WTC11 (cell line): ENCODE data around the gene USH1C. TPM values are rescaled to one million over a fixed set of nuclear protein-coding genes. Genes with fewer than 3 reads are reported as not detected.

ENCODE experiments used
- ATAC-seq: fragments of 200-7000 bp; cut with Tn5 transposase; 2 replicates; pipeline ENCODE4 v1.10.0; 2021; ENCODE audit warnings: mild to moderate bottlenecking, moderate library complexity
- Bru-seq: library from RNA; stranded (reverse); fragments of 400-500 nt; gene quantifications from one replicate; lab custom pipeline; 2021; lab: Mats Ljungman, UMichigan
- CTCF ChIA-PET: fragments of 300-600 bp; sonication (Branson Sonifier 250); formaldehyde crosslinking; loops from one replicate; lab custom pipeline; 2021; ENCODE audit warnings: antibody characterized with exemption; lab: Charles Lee
- POLR2A ChIA-PET: fragments of 350-600 bp; sonication (Branson Sonifier 250); formaldehyde crosslinking; loops from one replicate; lab custom pipeline; 2021; ENCODE audit warnings: antibody characterized with exemption; lab: Charles Lee
- DNase-seq: peaks from one replicate; pipeline ENCODE4 v3.0.0; 2021; ENCODE audit warnings: low spot score
- H3K27ac Mint-ChIP-seq: 2 replicates; pipeline ENCODE4 v1.8.0; 2021; ENCODE audit warnings: mixed read lengths
- H3K27me3 Mint-ChIP-seq: 2 replicates; pipeline ENCODE4 v1.8.0; 2021; ENCODE audit warnings: low read depth, mild to moderate bottlenecking, moderate library complexity, mixed read lengths
- H3K36me3 Mint-ChIP-seq: 2 replicates; pipeline ENCODE4 v1.8.0; 2021; ENCODE audit warnings: mixed read lengths
- H3K4me1 Mint-ChIP-seq: 2 replicates; pipeline ENCODE4 v1.8.0; 2022; ENCODE audit warnings: mixed read lengths
- H3K4me3 Mint-ChIP-seq: 2 replicates; pipeline ENCODE4 v1.8.0; 2021; ENCODE audit warnings: mild to moderate bottlenecking, moderate library complexity, mixed read lengths
- H3K9me3 Mint-ChIP-seq: 2 replicates; pipeline ENCODE4 v1.8.0; 2021; ENCODE audit warnings: mixed read lengths
- IRF2 ChIP-seq: sonication (generic); formaldehyde crosslinking; IDR thresholded peaks from 2 replicates; pipeline ENCODE4 v1.8.0; 2022; ENCODE audit warnings: low read depth, missing genetic modification reagents, borderline replicate concordance
- MYBL2 ChIP-seq: sonication (generic); formaldehyde crosslinking; IDR thresholded peaks from 2 replicates; pipeline ENCODE4 v1.8.1; 2023; ENCODE audit warnings: mild to moderate bottlenecking, moderate library complexity, missing genetic modification reagents
- NFYB ChIP-seq: sonication (generic); formaldehyde crosslinking; conservative IDR thresholded peaks from 2 replicates; pipeline ENCODE4 v1.8.0; 2022; ENCODE audit warnings: low read depth, missing genetic modification reagents
- SOX15 ChIP-seq: fragments of 250-450 bp; sonication (Bioruptor Pico); IDR thresholded peaks from 2 replicates; pipeline ENCODE4 v1.9.0; 2021; ENCODE audit warnings: mild to moderate bottlenecking
- SP1 ChIP-seq: sonication (generic); formaldehyde crosslinking; conservative IDR thresholded peaks from 2 replicates; pipeline ENCODE4 v1.8.1; 2022; ENCODE audit warnings: missing genetic modification reagents
- TCF7 ChIP-seq: sonication (generic); formaldehyde crosslinking; IDR thresholded peaks from 2 replicates; pipeline ENCODE4 v1.8.0; 2022; ENCODE audit warnings: mild to moderate bottlenecking, low read depth, missing genetic modification reagents, moderate library complexity
- TEAD1 ChIP-seq: sonication (generic); formaldehyde crosslinking; IDR thresholded peaks from 2 replicates; pipeline ENCODE4 v1.8.0; 2022; ENCODE audit warnings: mild to moderate bottlenecking, missing genetic modification reagents
- ZNF219 ChIP-seq: sonication (generic); formaldehyde crosslinking; IDR thresholded peaks from 2 replicates; pipeline ENCODE4 v1.8.0; 2023; ENCODE audit warnings: missing genetic modification reagents, mild to moderate bottlenecking, borderline replicate concordance
- long read RNA-seq, 3 experiments: library from RNA in 1 of 3; library from capped mRNA in 1 of 3; library from polyadenylated mRNA in 1 of 3; unstranded in 2 of 3; stranded (forward) in 1 of 3; transcript quantifications; one replicate each; pipeline ENCODE4 v2.0.0, GENCODE V29; 2021
- total RNA-seq: library from RNA; stranded (reverse); gene quantifications from 3 replicates; pipeline ENCODE4 v1.2.3, GENCODE V29; 2021
- TF ChIP-seq, protein P1 (sequence below): sonication (generic); formaldehyde crosslinking; IDR thresholded peaks from 2 replicates; pipeline ENCODE4 v1.8.0; 2022; ENCODE audit warnings: missing genetic modification reagents
- TF ChIP-seq, protein P2 (sequence below): sonication (generic); formaldehyde crosslinking; IDR thresholded peaks from 2 replicates; pipeline ENCODE4 v1.8.1; 2023; ENCODE audit warnings: mild to moderate bottlenecking, missing genetic modification reagents
- TF ChIP-seq, protein P3 (sequence below): sonication (generic); formaldehyde crosslinking; conservative IDR thresholded peaks from 2 replicates; pipeline ENCODE4 v1.8.1; 2022; ENCODE audit warnings: mild to moderate bottlenecking, missing genetic modification reagents
- TF ChIP-seq, protein P4 (sequence below): sonication (generic); formaldehyde crosslinking; IDR thresholded peaks from 2 replicates; pipeline ENCODE4 v1.8.1; 2022; ENCODE audit warnings: missing genetic modification reagents, borderline replicate concordance
- TF ChIP-seq, protein P5 (sequence below): fragments of 250-450 bp; sonication (Bioruptor Pico); IDR thresholded peaks from 2 replicates; pipeline ENCODE4 v1.8.0; 2021; ENCODE audit warnings: mild to moderate bottlenecking

The USH1C gene
- 3.3 to 3.9 TPM (median 3.7 TPM) in 3 replicates for total RNA-seq
- percentile 48 among the genes with signal in this experiment for Bru-seq, nascent RNA
- long read RNA-seq, experiment 1, partial matches to known transcripts: 0 of 7 reads
- long read RNA-seq, experiment 1, other reads (novel, unspliced or antisense): 3 of 7 reads
- long read RNA-seq, experiment 2, partial matches to known transcripts: 0 of 1 reads
- long read RNA-seq, experiment 2, other reads (novel, unspliced or antisense): 1 of 1 reads
- long read RNA-seq, experiment 3, partial matches to known transcripts: 0 of 1 reads
- long read RNA-seq, experiment 3, other reads (novel, unspliced or antisense): 0 of 1 reads

DNA sequence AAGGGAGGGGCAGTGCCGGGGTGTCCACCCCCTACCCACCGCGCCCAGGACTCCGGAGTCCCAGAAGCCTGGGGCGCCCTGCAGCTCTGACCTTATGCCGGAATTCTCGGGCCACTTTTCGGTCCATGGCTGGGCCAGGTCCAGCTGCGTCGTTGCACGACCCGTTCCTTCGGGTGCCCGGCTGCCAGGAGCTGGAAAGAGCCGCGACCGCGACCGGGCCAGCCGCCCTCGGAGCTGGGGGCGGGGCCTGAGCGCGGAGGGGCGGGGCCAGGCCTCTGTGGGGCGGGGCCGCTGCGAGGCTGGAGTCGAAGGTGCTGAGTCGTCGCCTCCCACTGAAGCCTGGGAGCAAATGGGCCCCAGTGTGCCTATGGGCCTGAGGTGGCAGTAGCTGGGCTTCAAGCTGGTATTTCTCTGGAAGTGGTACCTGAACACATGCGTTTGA, at the start of gene USH1C:
USH1C (minus strand) TSS at position 236 of the 442 bp plus-strand sequence; CDS start at position 127, 109 bp downstream.
- H3K4me3 Mint-ChIP-seq: peak within 1 kb of the TSS; percentile 72
- no peaks in the 10 kb centered on the region for H3K36me3 Mint-ChIP-seq
- ATAC-seq (peak; percentile 57), DNase-seq (peak; percentile 79)
- H3K27ac Mint-ChIP-seq: 0 out of 2 replicates have a peak within 1 kb of the TSS, but pooled peaks have one; percentile 30
- ChIA-PET POLR2A (no interaction called here), CTCF (interaction anchor here (0.7 to 3.3 kb wide), 11 partner anchors 14 to 362 kb away, joined by 3 to 67 read pairs (median 4); partner anchors contain the start of gene KCNJ11)
- TF ChIP-seq, protein P1, sequence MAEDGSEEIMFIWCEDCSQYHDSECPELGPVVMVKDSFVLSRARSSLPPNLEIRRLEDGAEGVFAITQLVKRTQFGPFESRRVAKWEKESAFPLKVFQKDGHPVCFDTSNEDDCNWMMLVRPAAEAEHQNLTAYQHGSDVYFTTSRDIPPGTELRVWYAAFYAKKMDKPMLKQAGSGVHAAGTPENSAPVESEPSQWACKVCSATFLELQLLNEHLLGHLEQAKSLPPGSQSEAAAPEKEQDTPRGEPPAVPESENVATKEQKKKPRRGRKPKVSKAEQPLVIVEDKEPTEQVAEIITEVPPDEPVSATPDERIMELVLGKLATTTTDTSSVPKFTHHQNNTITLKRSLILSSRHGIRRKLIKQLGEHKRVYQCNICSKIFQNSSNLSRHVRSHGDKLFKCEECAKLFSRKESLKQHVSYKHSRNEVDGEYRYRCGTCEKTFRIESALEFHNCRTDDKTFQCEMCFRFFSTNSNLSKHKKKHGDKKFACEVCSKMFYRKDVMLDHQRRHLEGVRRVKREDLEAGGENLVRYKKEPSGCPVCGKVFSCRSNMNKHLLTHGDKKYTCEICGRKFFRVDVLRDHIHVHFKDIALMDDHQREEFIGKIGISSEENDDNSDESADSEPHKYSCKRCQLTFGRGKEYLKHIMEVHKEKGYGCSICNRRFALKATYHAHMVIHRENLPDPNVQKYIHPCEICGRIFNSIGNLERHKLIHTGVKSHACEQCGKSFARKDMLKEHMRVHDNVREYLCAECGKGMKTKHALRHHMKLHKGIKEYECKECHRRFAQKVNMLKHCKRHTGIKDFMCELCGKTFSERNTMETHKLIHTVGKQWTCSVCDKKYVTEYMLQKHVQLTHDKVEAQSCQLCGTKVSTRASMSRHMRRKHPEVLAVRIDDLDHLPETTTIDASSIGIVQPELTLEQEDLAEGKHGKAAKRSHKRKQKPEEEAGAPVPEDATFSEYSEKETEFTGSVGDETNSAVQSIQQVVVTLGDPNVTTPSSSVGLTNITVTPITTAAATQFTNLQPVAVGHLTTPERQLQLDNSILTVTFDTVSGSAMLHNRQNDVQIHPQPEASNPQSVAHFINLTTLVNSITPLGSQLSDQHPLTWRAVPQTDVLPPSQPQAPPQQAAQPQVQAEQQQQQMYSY (CRISPR knock-in tag): peak; percentile 86
- TF ChIP-seq IRF2 (no peak), SP1 (CRISPR knock-in tag) (peak; percentile 47; the same call in 1 of the 2 replicates)
- H3K4me1 Mint-ChIP-seq: peaks cover 49% of the 10 kb centered on the region
- no peaks in the 10 kb centered on the region for H3K9me3 Mint-ChIP-seq
- peaks cover 36% of the 10 kb centered on the region for H3K27me3 Mint-ChIP-seq

DNA sequence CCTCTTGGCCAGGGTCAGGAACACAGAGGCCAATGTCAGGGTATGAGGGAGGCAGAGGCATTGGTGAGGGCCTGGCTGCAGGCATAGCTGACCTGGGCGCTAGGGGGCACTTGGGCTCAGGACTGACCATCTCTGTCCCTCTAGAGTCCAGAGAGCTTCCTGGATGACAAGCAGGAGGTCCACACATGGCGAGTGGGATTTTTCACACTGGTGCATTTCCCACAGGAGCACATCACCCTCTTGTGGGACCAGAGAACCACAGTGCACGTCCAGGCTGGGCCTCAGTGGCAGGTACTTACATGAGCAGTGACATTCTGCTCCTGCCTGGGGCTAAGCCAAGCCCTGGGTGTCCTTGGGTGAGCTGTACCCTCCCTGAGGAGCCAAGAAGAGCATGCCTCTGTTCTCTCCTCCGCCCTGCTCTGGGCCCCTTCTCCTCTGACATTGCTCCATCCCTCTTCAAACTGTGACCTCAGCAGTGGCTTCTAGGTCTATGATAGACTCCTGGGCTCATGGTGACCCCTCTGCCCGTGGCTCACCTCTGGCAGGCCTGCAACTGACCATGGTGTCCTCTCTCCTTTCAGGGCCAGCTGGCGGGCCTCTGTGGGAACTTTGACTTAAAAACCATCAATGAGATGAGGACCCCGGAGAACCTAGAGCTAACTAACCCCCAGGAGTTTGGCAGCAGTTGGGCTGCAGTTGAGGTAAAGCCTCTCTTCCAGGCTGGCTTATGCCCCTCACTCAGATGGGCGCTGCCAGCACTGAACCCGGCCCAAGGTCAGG, 49.4 kb upstream of the USH1C start:
- Mint-ChIP-seq H3K36me3 (peaks cover 11% of the 10 kb centered on the region; the same call in 1 of the 2 replicates), H3K4me3 (no peak overlapping the region), H3K4me1 (no peaks in the 10 kb centered on the region), H3K9me3 (peaks cover 24% of the 10 kb centered on the region)
- DNase-seq: peak; percentile 8
- TF ChIP-seq MYBL2 (CRISPR knock-in tag) (no peak), ZNF219 (CRISPR knock-in tag) (no peak), SOX15 (CRISPR knock-in tag) (no peak), TCF7 (no peak), NFYB (CRISPR knock-in tag) (no peak), TEAD1 (CRISPR knock-in tag) (no peak)
- TF ChIP-seq, protein P2, sequence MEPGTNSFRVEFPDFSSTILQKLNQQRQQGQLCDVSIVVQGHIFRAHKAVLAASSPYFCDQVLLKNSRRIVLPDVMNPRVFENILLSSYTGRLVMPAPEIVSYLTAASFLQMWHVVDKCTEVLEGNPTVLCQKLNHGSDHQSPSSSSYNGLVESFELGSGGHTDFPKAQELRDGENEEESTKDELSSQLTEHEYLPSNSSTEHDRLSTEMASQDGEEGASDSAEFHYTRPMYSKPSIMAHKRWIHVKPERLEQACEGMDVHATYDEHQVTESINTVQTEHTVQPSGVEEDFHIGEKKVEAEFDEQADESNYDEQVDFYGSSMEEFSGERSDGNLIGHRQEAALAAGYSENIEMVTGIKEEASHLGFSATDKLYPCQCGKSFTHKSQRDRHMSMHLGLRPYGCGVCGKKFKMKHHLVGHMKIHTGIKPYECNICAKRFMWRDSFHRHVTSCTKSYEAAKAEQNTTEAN (CRISPR knock-in tag): no peak
- TF ChIP-seq, protein P3, sequence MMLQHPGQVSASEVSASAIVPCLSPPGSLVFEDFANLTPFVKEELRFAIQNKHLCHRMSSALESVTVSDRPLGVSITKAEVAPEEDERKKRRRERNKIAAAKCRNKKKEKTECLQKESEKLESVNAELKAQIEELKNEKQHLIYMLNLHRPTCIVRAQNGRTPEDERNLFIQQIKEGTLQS: no peak
- TF ChIP-seq, protein P4, sequence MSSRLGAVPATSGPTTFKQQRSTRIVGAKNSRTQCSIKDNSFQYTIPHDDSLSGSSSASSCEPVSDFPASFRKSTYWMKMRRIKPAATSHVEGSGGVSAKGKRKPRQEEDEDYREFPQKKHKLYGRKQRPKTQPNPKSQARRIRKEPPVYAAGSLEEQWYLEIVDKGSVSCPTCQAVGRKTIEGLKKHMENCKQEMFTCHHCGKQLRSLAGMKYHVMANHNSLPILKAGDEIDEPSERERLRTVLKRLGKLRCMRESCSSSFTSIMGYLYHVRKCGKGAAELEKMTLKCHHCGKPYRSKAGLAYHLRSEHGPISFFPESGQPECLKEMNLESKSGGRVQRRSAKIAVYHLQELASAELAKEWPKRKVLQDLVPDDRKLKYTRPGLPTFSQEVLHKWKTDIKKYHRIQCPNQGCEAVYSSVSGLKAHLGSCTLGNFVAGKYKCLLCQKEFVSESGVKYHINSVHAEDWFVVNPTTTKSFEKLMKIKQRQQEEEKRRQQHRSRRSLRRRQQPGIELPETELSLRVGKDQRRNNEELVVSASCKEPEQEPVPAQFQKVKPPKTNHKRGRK (CRISPR knock-in tag): no peak
- TF ChIP-seq, protein P5, sequence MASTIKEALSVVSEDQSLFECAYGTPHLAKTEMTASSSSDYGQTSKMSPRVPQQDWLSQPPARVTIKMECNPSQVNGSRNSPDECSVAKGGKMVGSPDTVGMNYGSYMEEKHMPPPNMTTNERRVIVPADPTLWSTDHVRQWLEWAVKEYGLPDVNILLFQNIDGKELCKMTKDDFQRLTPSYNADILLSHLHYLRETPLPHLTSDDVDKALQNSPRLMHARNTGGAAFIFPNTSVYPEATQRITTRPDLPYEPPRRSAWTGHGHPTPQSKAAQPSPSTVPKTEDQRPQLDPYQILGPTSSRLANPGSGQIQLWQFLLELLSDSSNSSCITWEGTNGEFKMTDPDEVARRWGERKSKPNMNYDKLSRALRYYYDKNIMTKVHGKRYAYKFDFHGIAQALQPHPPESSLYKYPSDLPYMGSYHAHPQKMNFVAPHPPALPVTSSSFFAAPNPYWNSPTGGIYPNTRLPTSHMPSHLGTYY (CRISPR knock-in tag): no peak
- TF ChIP-seq, all 79 proteins: peak for 0
- ChIA-PET POLR2A (no interaction called here), CTCF (interaction anchor here (1.0 to 1.8 kb wide), 3 partner anchors 126 to 158 kb away, joined by 3 to 4 read pairs (median 4); partner anchors contain the start of gene MYOD1)
- no peak for ATAC-seq
- no peak overlapping the region for H3K27ac Mint-ChIP-seq
- H3K27me3 Mint-ChIP-seq: peaks cover 4% of the 10 kb centered on the region; the same call in 1 of the 2 replicates
